ENCODE results near the gene VWC2. TPM values are rescaled to one million over a fixed set of nuclear protein-coding genes. Genes with fewer than 3 reads are reported as not detected.

VWC2 gene
- not detected for polyA plus RNA-seq

- no peaks in the 10 kb centered on the region for H3K9me3 Mint-ChIP-seq
- peaks cover 6 to 13% (median 11%) of the 10 kb centered on the region in 3 donors for H3K4me1 Mint-ChIP-seq
- H3K27ac Mint-ChIP-seq, result peak within 1 kb of the TSS in 1 of 3 donors; percentile 84
- no peaks in the 10 kb centered on the region for H3K36me3 Mint-ChIP-seq
- peaks cover 40% of the 10 kb centered on the region for H3K27me3 Mint-ChIP-seq
- H3K4me3 Mint-ChIP-seq, result peak within 1 kb of the TSS; percentile 40 to 84 (median 74)
Measured at GRCh38 chr7:49773218-49773935, at the start of gene VWC2. VWC2 (plus strand) TSS chr7:49773638; CDS start chr7:49775436, 1,798 bp downstream.

GRCh38 chr7:49724071-49724470, 49.4 kb upstream of the VWC2 start:
- no peaks in the 10 kb centered on the region for H3K36me3 Mint-ChIP-seq
- H3K27me3 Mint-ChIP-seq, result peaks cover 2% of the 10 kb centered on the region
- no peak overlapping the region for H3K27ac Mint-ChIP-seq
- H3K4me3 Mint-ChIP-seq, result no peak overlapping the region
- peaks cover 0 to 2% (median 0%) of the 10 kb centered on the region in 3 donors for H3K9me3 Mint-ChIP-seq
- no peaks in the 10 kb centered on the region for H3K4me1 Mint-ChIP-seq

- Mint-ChIP-seq H3K27ac (no peak overlapping the region), H3K4me1 (no peaks in the 10 kb centered on the region), H3K27me3 (no peaks in the 10 kb centered on the region), H3K4me3 (no peak overlapping the region), H3K9me3 (peaks cover 0 to 1% (median 0%) of the 10 kb centered on the region in 3 donors), H3K36me3 (no peaks in the 10 kb centered on the region)
Measured at GRCh38 chr7:49731836-49732235, 41.6 kb upstream of the VWC2 start.

- Mint-ChIP-seq H3K36me3 (no peaks in the 10 kb centered on the region), H3K9me3 (peaks cover 0 to 5% (median 0%) of the 10 kb centered on the region in 3 donors), H3K27me3 (no peaks in the 10 kb centered on the region), H3K4me3 (no peak overlapping the region), H3K27ac (no peak overlapping the region), H3K4me1 (peaks cover 0 to 9% (median 5%) of the 10 kb centered on the region in 3 donors)
Measured at GRCh38 chr7:49762666-49763065, 10.8 kb upstream of the VWC2 start.

- Mint-ChIP-seq H3K9me3 (peaks cover 0 to 5% (median 0%) of the 10 kb centered on the region in 3 donors), H3K4me3 (no peak overlapping the region), H3K27me3 (no peaks in the 10 kb centered on the region), H3K4me1 (peaks cover 0 to 9% (median 5%) of the 10 kb centered on the region in 3 donors), H3K27ac (no peak overlapping the region), H3K36me3 (no peaks in the 10 kb centered on the region)
Measured at GRCh38 chr7:49763791-49764190, 9.6 kb upstream of the VWC2 start.

- peak overlapping the region in 1 of 4 donors; percentile 9 for H3K4me3 Mint-ChIP-seq
- peaks cover 3 to 15% (median 10%) of the 10 kb centered on the region in 3 donors for H3K4me1 Mint-ChIP-seq
- H3K27ac Mint-ChIP-seq, result peak overlapping the region in 1 of 3 donors; percentile 35
- H3K9me3 Mint-ChIP-seq, result peaks cover 0 to 5% (median 0%) of the 10 kb centered on the region in 3 donors
- peaks cover 13% of the 10 kb centered on the region for H3K27me3 Mint-ChIP-seq
- H3K36me3 Mint-ChIP-seq, result no peaks in the 10 kb centered on the region
Measured at GRCh38 chr7:49766966-49767365, 6.5 kb upstream of the VWC2 start.

- Mint-ChIP-seq H3K27ac (no peak overlapping the region), H3K9me3 (peaks cover 0 to 5% (median 0%) of the 10 kb centered on the region in 3 donors), H3K27me3 (peaks cover 18% of the 10 kb centered on the region), H3K4me3 (no peak overlapping the region), H3K4me1 (peaks cover 3 to 15% (median 11%) of the 10 kb centered on the region in 3 donors), H3K36me3 (no peaks in the 10 kb centered on the region)
Measured at GRCh38 chr7:49767719-49768118, 5.7 kb upstream of the VWC2 start.

- Mint-ChIP-seq H3K27me3 (peaks cover 23% of the 10 kb centered on the region), H3K36me3 (no peaks in the 10 kb centered on the region), H3K4me3 (no peak overlapping the region), H3K9me3 (peaks cover 0 to 5% (median 0%) of the 10 kb centered on the region in 3 donors), H3K4me1 (peaks cover 6 to 20% (median 16%) of the 10 kb centered on the region in 3 donors), H3K27ac (no peak overlapping the region)
Measured at GRCh38 chr7:49768254-49768653, 5.2 kb upstream of the VWC2 start.

GRCh38 chr7:49768835-49769234, 4.6 kb upstream of the VWC2 start:
- peaks cover 0 to 2% (median 0%) of the 10 kb centered on the region in 3 donors for H3K9me3 Mint-ChIP-seq
- no peaks in the 10 kb centered on the region for H3K36me3 Mint-ChIP-seq

GRCh38 chr7:49769285-49769857, 4.1 kb upstream of the VWC2 start:
- peaks cover 0 to 2% (median 0%) of the 10 kb centered on the region in 3 donors for H3K9me3 Mint-ChIP-seq
- no peak overlapping the region for H3K27ac Mint-ChIP-seq
- no peak overlapping the region for H3K4me3 Mint-ChIP-seq
- peaks cover 6 to 20% (median 16%) of the 10 kb centered on the region in 3 donors for H3K4me1 Mint-ChIP-seq
- no peaks in the 10 kb centered on the region for H3K36me3 Mint-ChIP-seq
- H3K27me3 Mint-ChIP-seq, result peaks cover 26% of the 10 kb centered on the region

More at GRCh38 chr7:49768835-49769234, 4.6 kb upstream of the VWC2 start:
- no peak overlapping the region for H3K4me3 Mint-ChIP-seq
- peaks cover 23% of the 10 kb centered on the region for H3K27me3 Mint-ChIP-seq
- no peak overlapping the region for H3K27ac Mint-ChIP-seq
- peaks cover 6 to 20% (median 16%) of the 10 kb centered on the region in 3 donors for H3K4me1 Mint-ChIP-seq

- no peak overlapping the region for H3K27ac Mint-ChIP-seq
- no peak overlapping the region for H3K4me3 Mint-ChIP-seq
- peaks cover 6 to 22% (median 16%) of the 10 kb centered on the region in 3 donors for H3K4me1 Mint-ChIP-seq
- no peaks in the 10 kb centered on the region for H3K9me3 Mint-ChIP-seq
- no peaks in the 10 kb centered on the region for H3K36me3 Mint-ChIP-seq
- peaks cover 32% of the 10 kb centered on the region for H3K27me3 Mint-ChIP-seq
Measured at GRCh38 chr7:49770838-49771237, 2.6 kb upstream of the VWC2 start.

GRCh38 chr7:49771427-49772176, 1.8 kb upstream of the VWC2 start:
- Mint-ChIP-seq H3K9me3 (no peaks in the 10 kb centered on the region), H3K4me3 (peak overlapping the region in 1 of 4 donors; percentile 53), H3K36me3 (no peaks in the 10 kb centered on the region), H3K27ac (no peak overlapping the region), H3K27me3 (peaks cover 36% of the 10 kb centered on the region), H3K4me1 (peaks cover 6 to 18% (median 16%) of the 10 kb centered on the region in 3 donors)

GRCh38 chr7:49772916-49773217, 571 bp upstream of the VWC2 start:
- Mint-ChIP-seq H3K4me3 (peak overlapping the region; percentile 40 to 84 (median 74)), H3K27me3 (peaks cover 40% of the 10 kb centered on the region), H3K9me3 (no peaks in the 10 kb centered on the region), H3K4me1 (peaks cover 6 to 13% (median 11%) of the 10 kb centered on the region in 3 donors), H3K27ac (peak overlapping the region in 1 of 3 donors; percentile 84), H3K36me3 (no peaks in the 10 kb centered on the region)

GRCh38 chr7:49773936-49774458, 559 bp downstream of the VWC2 start:
- peaks cover 46% of the 10 kb centered on the region for H3K27me3 Mint-ChIP-seq
- no peaks in the 10 kb centered on the region for H3K9me3 Mint-ChIP-seq
- no peak overlapping the region for H3K27ac Mint-ChIP-seq
- peaks cover 6 to 15% (median 11%) of the 10 kb centered on the region in 3 donors for H3K4me1 Mint-ChIP-seq
- no peaks in the 10 kb centered on the region for H3K36me3 Mint-ChIP-seq
- peak overlapping the region in 2 of 4 donors; percentile 38 to 63 for H3K4me3 Mint-ChIP-seq

Measured in IgD-negative memory B cell (primary cell).